ENCODE results near the gene SPSB4.
A peak's percentile ranks its signal among the peaks of the same experiment; 100 is the strongest.

The SPSB4 gene

GRCh38 chr3:141152801-141153678 lies 101.9 kb downstream of the SPSB4 start:
- DNase-seq (ENCODE audit: low spot score), result no peak

DNA sequence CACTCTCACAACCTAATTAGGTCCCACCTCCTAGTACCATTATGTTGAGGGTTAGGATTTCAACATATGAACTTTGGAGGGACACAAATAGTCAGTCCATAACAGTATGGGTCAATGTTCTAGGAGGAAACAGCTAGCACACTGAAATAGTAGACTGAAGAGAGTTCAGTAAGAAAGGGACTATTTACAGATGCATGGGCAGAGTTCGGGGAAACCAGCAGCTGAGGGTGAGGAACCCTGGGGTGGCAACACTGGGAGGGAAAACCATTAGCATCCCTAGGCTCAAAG lies 102.5 kb downstream of the SPSB4 start:
- no peak for DNase-seq (ENCODE audit: low spot score)

DNA sequence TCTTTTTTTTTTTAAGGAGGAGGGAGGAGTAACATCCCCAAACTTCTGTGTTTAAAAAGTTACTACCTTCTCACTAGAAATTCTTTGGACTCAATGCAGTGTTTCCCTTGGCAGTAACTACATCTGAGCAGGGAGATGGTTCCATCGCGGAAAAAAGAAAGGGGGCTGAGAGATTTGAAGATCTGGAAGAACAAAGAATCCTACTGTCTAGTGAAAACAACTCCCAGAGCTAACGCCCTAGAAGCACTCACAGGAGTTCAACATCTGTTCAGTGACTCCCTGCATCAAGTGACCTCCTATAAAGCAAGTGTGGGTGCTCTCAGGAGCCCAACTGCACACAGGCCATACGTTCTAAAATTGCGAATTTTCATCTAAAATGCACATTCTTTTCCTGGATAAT lies 113.7 kb downstream of the SPSB4 start:
- no peak for DNase-seq (ENCODE audit: low spot score)

GRCh38 chr3:141167681-141168080 lies 116.5 kb downstream of the SPSB4 start:
- no peak for DNase-seq (ENCODE audit: low spot score)

- DNase-seq (ENCODE audit: low spot score), result no peak
Observed at GRCh38 chr3:141170678-141171295, 119.6 kb downstream of the SPSB4 start.

- DNase-seq (ENCODE audit: low spot score), result no peak
Observed at GRCh38 chr3:141174674-141175073, 123.5 kb downstream of the SPSB4 start.

DNA sequence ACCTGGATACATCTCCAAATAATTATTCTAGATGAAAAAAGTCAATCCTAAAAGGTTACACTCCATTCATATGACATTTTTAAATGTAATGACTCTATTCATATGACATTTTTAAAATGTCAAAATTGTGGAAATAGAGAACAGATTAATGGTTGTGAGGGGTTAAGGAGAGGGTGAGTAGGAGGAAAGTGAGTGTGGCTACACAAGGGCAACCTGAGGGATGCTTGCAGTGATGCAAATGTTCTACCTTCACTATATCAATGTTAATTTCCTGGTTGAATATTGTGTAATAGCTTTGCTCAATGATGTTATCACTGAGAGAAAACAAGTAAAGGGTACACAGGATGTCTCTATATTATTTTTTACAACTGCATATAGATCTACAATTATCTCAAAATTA lies 125.6 kb downstream of the SPSB4 start:
- no peak for DNase-seq (ENCODE audit: low spot score)

- no peak for DNase-seq (ENCODE audit: low spot score)
Observed at GRCh38 chr3:141178026-141178425, 126.9 kb downstream of the SPSB4 start.

DNA sequence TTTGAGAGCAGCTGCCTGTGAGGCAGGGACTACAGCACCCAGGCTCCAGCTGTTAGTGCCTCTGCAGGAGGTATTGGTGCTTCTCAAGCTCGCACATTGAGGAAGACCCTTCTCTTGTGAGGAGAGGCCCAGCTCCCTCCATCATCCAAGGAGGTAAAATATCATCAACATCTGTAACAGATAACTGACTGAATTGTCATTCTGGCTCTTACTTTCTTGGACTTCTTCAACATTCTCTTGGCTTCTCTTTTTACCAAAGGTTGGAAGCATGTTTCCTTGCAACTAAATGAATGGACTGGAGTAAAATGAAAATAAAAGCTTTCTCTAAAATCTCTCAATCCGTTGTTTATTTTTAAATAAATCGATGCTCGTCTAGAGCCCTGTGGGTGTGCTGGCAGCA lies 127.4 kb downstream of the SPSB4 start:
- no peak for DNase-seq (ENCODE audit: low spot score)

- no peak for DNase-seq (ENCODE audit: low spot score)
Observed at GRCh38 chr3:141179983-141180382, 128.8 kb downstream of the SPSB4 start.

- DNase-seq (ENCODE audit: low spot score), result no peak
Observed at GRCh38 chr3:141181196-141181595, 130.0 kb downstream of the SPSB4 start.

GRCh38 chr3:141181819-141182218 lies 130.7 kb downstream of the SPSB4 start:
- DNase-seq (ENCODE audit: low spot score), result no peak

DNA sequence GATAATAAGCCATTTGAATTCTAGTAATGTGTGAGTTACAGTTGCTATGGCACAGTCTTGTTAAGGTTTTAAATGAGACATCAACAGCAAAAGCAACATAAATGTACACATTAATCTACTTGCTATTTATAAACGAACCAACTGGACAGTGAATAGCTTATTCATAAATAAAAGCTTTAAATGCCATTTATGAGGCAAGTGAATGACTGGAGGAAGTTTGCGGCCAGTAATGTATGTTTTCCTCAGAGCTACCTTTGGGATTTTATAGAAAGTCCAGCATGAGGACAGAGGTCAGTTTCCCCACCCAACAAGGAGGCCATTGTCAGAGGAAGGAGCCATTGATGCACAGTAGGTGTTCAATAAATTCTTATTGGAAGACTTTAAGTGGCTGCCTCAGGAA lies 132.5 kb downstream of the SPSB4 start:
- DNase-seq (ENCODE audit: low spot score), result no peak

GRCh38 chr3:141184430-141184829 lies 133.3 kb downstream of the SPSB4 start:
- no peak for DNase-seq (ENCODE audit: low spot score)

- no peak for DNase-seq (ENCODE audit: low spot score)
Observed at GRCh38 chr3:141191097-141191749, 140.1 kb downstream of the SPSB4 start.

- DNase-seq (ENCODE audit: low spot score), result peak; percentile 90
Observed at GRCh38 chr3:141192345-141192744, 141.2 kb downstream of the SPSB4 start.

DNA sequence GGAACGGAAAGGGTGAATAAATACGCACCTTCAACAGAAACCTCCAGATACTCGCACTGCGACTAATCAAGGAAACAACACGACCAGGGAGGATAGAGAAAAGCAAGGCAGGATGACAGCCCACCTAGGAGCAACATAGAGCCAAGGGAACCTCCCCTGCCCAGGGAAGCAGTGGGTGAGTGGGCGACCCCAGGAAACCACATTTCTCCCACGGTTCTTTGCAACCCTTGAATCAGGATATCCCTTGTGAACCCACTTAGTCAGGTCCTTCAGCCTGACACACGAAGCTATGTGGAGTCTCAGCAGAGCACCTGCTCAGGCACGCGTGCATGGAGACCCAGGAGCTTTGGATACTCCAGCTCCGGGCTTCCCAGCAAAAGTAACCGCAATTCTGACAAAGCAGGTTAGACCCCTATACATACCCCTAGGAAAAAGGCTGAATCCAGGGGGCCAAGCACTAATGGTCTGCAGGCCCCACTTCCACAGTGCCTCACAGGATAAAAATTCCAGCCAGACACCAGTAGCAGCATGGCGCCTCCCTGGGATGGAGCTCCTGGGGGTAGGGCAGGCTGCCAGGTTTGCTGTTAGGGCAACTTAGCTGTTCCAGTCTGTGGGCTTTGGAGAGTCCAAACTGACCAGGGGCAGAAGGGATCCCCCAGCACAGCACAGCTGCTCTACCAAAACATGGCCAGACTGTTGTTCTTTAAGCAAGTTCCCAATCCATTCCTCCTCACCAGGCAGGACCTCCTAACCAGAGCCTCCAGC lies 142.1 kb downstream of the SPSB4 start:
- no peak for DNase-seq (ENCODE audit: low spot score)
